CD14-positive monocyte (primary cell): ENCODE results near the gene SLC26A4. TPM values are rescaled to one million over a fixed set of nuclear protein-coding genes. Genes with fewer than 3 reads are reported as not detected.

Experiments
- DNase-seq, 3 donors: peaks; one replicate each; pipeline ENCODE4 v3.0.0-alpha.2; 2011 to 2022
- H2AFZ ChIP-seq: 2 replicates; pipeline ENCODE4 v1.6.0; 2012; ENCODE audit warnings: mild to moderate bottlenecking, low read depth, low read length, inconsistent platforms; ENCODE audit not compliant: insufficient read depth, poor library complexity, severe bottlenecking
- H3K27ac ChIP-seq, 2 donors: 1 replicate in 1 of 2; 2 replicates in 1 of 2; pipeline ENCODE4 v1.5.1; 2012 to 2013; ENCODE audit warnings: low read length in 2 of 2, control low read depth in 1 of 2, inconsistent platforms in 1 of 2, low read depth in 1 of 2, mild to moderate bottlenecking in 1 of 2
- H3K27me3 ChIP-seq, 2 donors: one replicate each; pipeline versions ENCODE4 v1.6.0 to v1.6.1; 2011 to 2013; ENCODE audit warnings: low read length in 2 of 2; ENCODE audit not compliant: control insufficient read depth in 2 of 2, insufficient read depth in 2 of 2
- H3K36me3 ChIP-seq, 2 donors: replicated peaks in 1 of 2; 1 replicate in 1 of 2; 2 replicates in 1 of 2; pipeline versions ENCODE4 v1.5.1 to v1.6.1; 2012 to 2013; ENCODE audit warnings: low read length in 2 of 2, control low read depth in 1 of 2, inconsistent platforms in 1 of 2, mild to moderate bottlenecking in 1 of 2; ENCODE audit not compliant: insufficient read depth in 2 of 2, control insufficient read depth in 1 of 2
- H3K4me1 ChIP-seq, 2 donors: 1 replicate in 1 of 2; 2 replicates in 1 of 2; pipeline versions ENCODE4 v1.5.1 to v1.6.1; 2012 to 2013; ENCODE audit warnings: low read length in 2 of 2, control low read depth in 1 of 2, inconsistent platforms in 1 of 2, mild to moderate bottlenecking in 1 of 2, moderate library complexity in 1 of 2; ENCODE audit not compliant: insufficient read depth in 2 of 2, control insufficient read depth in 1 of 2
- H3K4me2 ChIP-seq: replicated peaks from 2 replicates; pipeline ENCODE3; 2012; ENCODE audit warnings: low read length, moderate library complexity, mild to moderate bottlenecking; ENCODE audit not compliant: poor library complexity, severe bottlenecking; ENCODE audit errors: extremely low read depth
- H3K4me3 ChIP-seq, 3 experiments: fragments of 200-600 bp in 1 of 3; sonication (generic) in 1 of 3; replicated peaks in 1 of 3; 1 replicate in 2 of 3; 2 replicates in 1 of 3; pipeline ENCODE4 v1.5.1; 2011 to 2013; ENCODE audit warnings: low read length in 3 of 3, mild to moderate bottlenecking in 3 of 3, control low read depth in 2 of 3, low read depth in 2 of 3, inconsistent platforms in 1 of 3, moderate library complexity in 1 of 3
- H3K79me2 ChIP-seq: 2 replicates; pipeline ENCODE4 v1.6.0; 2012; ENCODE audit warnings: mild to moderate bottlenecking, control low read depth, inconsistent platforms, low read length, moderate library complexity; ENCODE audit not compliant: insufficient read depth
- H3K9ac ChIP-seq: 2 replicates; pipeline ENCODE4 v1.6.0; 2017; ENCODE audit warnings: low read length, mild to moderate bottlenecking; ENCODE audit not compliant: insufficient read depth, poor library complexity, severe bottlenecking
- H3K9me3 ChIP-seq, 2 donors: replicated peaks in 1 of 2; 1 replicate in 1 of 2; 2 replicates in 1 of 2; pipeline versions ENCODE4 v1.5.1 to v1.6.1; 2012 to 2013; ENCODE audit warnings: low read length in 2 of 2, control low read depth in 1 of 2; ENCODE audit not compliant: control insufficient read depth in 1 of 2, insufficient read depth in 1 of 2
- H4K20me1 ChIP-seq: 2 replicates; pipeline ENCODE4 v1.6.0; 2012; ENCODE audit warnings: mild to moderate bottlenecking, low read length, control low read depth, moderate library complexity; ENCODE audit not compliant: insufficient read depth
- H3K27ac Mint-ChIP-seq, 7 donors: one replicate each; pipeline ENCODE4 v1.8.0; 2020; ENCODE audit warnings: mild to moderate bottlenecking in 7 of 7, mixed read lengths in 7 of 7, moderate library complexity in 6 of 7, inconsistent platforms in 2 of 7
- H3K27me3 Mint-ChIP-seq, 3 donors: one replicate each; pipeline ENCODE4 v1.8.0; 2021 to 2022; ENCODE audit warnings: low read depth in 3 of 3, mild to moderate bottlenecking in 3 of 3, mixed read lengths in 3 of 3, moderate library complexity in 3 of 3, inconsistent platforms in 1 of 3
- H3K36me3 Mint-ChIP-seq, 2 donors: one replicate each; pipeline ENCODE4 v1.8.0; 2020; ENCODE audit warnings: mixed read lengths in 2 of 2, inconsistent platforms in 1 of 2, mild to moderate bottlenecking in 1 of 2
- H3K4me1 Mint-ChIP-seq: one replicate; pipeline ENCODE4 v1.8.0; 2020; ENCODE audit warnings: mild to moderate bottlenecking, mixed read lengths
- H3K4me3 Mint-ChIP-seq, 2 donors: one replicate each; pipeline ENCODE4 v1.8.0; 2020; ENCODE audit warnings: mild to moderate bottlenecking in 2 of 2, mixed read lengths in 2 of 2, moderate library complexity in 1 of 2
- H3K9me3 Mint-ChIP-seq, 7 donors: one replicate each; pipeline ENCODE4 v1.8.0; 2020 to 2022; ENCODE audit warnings: mixed read lengths in 7 of 7, mild to moderate bottlenecking in 6 of 7, moderate library complexity in 6 of 7, inconsistent platforms in 2 of 7
- WGBS: methylation state at CpG from one replicate; pipeline ENCODE4 v1.1.5; 2013; ENCODE audit warnings: missing lambda C conversion rate; ENCODE audit not compliant: insufficient coverage; 5-methylcytosine and 5-hydroxymethylcytosine counted together
- intact Hi-C, 2 donors: fragments of 100-400 bp; cut with micrococcal nuclease; formaldehyde crosslinking; loops; one replicate each; pipeline versions ENCODE4 v1.15.0 to v1.15.1; 2023
- polyA plus RNA-seq, 3 donors: library from polyadenylated mRNA; depleted of rRNA in 1 of 3; unstranded in 2 of 3; stranded (reverse) in 1 of 3; fragments of 300-500 nt in 2 of 3; fragments of >200 nt in 1 of 3; fragmentation: Illumina TruSeq in 2 of 3; gene quantifications; 1 replicate in 2 of 3; 2 replicates in 1 of 3; pipeline ENCODE4 v1.2.3, GENCODE V29; 2012 to 2021
- TF ChIP-seq, protein P1 (sequence below): fragments of 200-600 bp; IDR thresholded peaks from one replicate; pipeline ENCODE4 v1.8.0; 2022; ENCODE audit warnings: antibody characterized with exemption, mild to moderate bottlenecking

SLC26A4 gene
- polyA plus RNA-seq, 3 donors = 0.10 to 0.12 TPM; not detected in 1

DNA sequence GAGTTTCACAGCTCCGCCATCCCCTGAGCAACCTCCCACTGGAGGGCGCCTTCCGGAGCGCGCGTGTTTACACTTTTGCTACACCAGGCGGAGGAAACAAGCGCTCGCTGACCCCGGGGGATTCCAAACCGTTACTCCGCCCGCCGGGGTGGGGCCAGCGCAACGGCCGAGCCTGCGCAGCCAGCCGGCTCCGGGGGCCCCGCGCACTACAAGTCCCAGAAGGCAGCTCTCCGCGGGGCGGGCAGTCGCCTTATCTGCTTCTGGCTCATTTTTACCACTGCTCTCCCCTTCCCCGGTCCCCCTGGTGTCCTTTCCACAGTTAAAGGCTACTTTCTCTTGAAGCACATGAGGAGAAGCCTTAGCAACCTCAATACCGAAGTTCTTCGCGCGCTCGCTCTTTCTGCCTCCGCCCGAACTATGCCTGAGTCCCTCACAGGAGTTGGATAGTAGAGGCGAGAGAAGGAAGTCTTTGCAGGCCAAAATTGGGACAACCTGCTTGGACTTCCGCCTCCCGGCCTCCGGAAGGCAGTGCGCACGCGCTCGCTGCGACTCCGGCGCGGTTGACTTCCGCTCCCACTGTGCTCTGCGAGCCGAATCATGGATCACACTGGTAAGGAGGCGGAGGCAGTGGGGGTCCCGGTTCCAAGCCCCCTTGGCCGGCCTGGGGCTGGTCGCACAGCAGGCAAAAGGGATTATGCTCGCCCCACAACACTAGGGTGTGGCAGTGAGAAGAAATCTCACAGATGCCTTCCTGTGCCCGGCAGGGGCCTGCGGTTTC, 83.1 kb downstream of the SLC26A4 start, which contains the start of gene CBLL1:
TSS of gene CBLL1 (plus strand) at position 576 of the 778 bp plus-strand sequence. CDS start at position 598, 22 bp downstream.
- Mint-ChIP-seq H3K4me3 (peak within 1 kb of the TSS; percentile 99 to 100), H3K9me3 (no peaks in the 10 kb centered on the region), H3K4me1 (peaks cover 29% of the 10 kb centered on the region), H3K27ac (peak within 1 kb of the TSS; percentile 98 to 100 (median 100)), H3K36me3 (peaks cover 4 to 6% of the 10 kb centered on the region in 2 donors), H3K27me3 (no peaks in the 10 kb centered on the region)
- H4K20me1 ChIP-seq = peaks cover 43% of the 10 kb centered on the region
- H3K4me1 ChIP-seq = peaks cover 23 to 29% of the 10 kb centered on the region in 2 donors
- H3K27ac ChIP-seq = peak within 1 kb of the TSS; percentile 93 to 95
- TF ChIP-seq, protein P1, sequence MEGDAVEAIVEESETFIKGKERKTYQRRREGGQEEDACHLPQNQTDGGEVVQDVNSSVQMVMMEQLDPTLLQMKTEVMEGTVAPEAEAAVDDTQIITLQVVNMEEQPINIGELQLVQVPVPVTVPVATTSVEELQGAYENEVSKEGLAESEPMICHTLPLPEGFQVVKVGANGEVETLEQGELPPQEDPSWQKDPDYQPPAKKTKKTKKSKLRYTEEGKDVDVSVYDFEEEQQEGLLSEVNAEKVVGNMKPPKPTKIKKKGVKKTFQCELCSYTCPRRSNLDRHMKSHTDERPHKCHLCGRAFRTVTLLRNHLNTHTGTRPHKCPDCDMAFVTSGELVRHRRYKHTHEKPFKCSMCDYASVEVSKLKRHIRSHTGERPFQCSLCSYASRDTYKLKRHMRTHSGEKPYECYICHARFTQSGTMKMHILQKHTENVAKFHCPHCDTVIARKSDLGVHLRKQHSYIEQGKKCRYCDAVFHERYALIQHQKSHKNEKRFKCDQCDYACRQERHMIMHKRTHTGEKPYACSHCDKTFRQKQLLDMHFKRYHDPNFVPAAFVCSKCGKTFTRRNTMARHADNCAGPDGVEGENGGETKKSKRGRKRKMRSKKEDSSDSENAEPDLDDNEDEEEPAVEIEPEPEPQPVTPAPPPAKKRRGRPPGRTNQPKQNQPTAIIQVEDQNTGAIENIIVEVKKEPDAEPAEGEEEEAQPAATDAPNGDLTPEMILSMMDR = peak; percentile 59
- peaks cover 49% of the 10 kb centered on the region for H3K79me2 ChIP-seq
- peak within 1 kb of the TSS; percentile 50 to 88 (median 81) for H3K4me3 ChIP-seq
- H3K9ac ChIP-seq = peak within 1 kb of the TSS; percentile 88
- no peaks in the 10 kb centered on the region for H3K9me3 ChIP-seq
- DNase-seq = peak; percentile 89 to 93 (median 91)
- no peaks in the 10 kb centered on the region for H3K27me3 ChIP-seq
- 0% methylated on average over 52 of the region's 56 CpGs for WGBS
- H2AFZ ChIP-seq = peak within 1 kb of the TSS; percentile 94
- peaks cover 5 to 13% of the 10 kb centered on the region in 2 donors for H3K36me3 ChIP-seq
- intact Hi-C loops = loop anchor here (5.0 to 10.0 kb wide), 4 partner anchors 131 to 824 kb away; partner anchors contain the start of genes COG5 (in 1 of the 2), DLD (in 1 of the 2), DNAJB9 (in 1 of the 2) and DUS4L (in 1 of the 2)
- peak within 1 kb of the TSS; percentile 88 for H3K4me2 ChIP-seq

DNA sequence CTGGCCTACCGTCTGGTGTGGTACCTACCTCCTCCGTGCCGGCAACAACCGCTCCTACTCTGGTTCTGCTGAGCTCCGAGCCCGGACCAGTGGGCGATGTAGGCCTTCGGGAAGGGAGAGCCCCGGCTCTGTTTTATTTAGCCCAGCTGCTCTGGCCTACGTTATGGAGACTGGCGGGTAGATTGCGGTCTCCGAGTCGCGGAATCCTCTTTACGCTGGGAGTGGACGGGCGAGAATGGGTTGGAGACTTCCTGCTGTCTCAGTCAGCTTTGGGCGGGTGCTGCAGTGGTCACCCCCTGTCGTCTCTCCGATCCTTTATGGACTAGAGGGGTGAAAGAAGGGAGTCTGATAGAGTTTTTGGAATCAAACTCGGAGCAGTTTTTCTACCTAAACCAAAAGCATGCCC, 83.7 kb downstream of the SLC26A4 start:
- H3K4me1 Mint-ChIP-seq = peaks cover 29% of the 10 kb centered on the region
- peak overlapping the region; percentile 88 for H3K9ac ChIP-seq
- 0% methylated on average over 9 of the region's 22 CpGs for whole genome bisulfite sequencing
- H3K36me3 ChIP-seq = peaks cover 11 to 18% of the 10 kb centered on the region in 2 donors
- no peaks in the 10 kb centered on the region for H3K27me3 ChIP-seq
- H3K79me2 ChIP-seq = peaks cover 55% of the 10 kb centered on the region
- peak overlapping the region; percentile 50 to 88 (median 81) for H3K4me3 ChIP-seq
- H3K9me3 ChIP-seq = no peaks in the 10 kb centered on the region
- peak overlapping the region; percentile 98 to 100 (median 100) for H3K27ac Mint-ChIP-seq
- H3K4me3 Mint-ChIP-seq = peak overlapping the region; percentile 99 to 100
- peak in 1 of 3 donors; percentile 24 for DNase-seq
- H3K27ac ChIP-seq = peak overlapping the region; percentile 93 to 95
- peaks cover 7 to 11% of the 10 kb centered on the region in 2 donors for H3K36me3 Mint-ChIP-seq
- TF ChIP-seq, protein P1 = no peak
- H3K4me2 ChIP-seq = peak overlapping the region; percentile 88
- intact Hi-C loops = loop anchor here (5.0 to 10.0 kb wide), 4 partner anchors 130 to 823 kb away; partner anchors contain the start of genes COG5 (in 1 of the 2), DLD (in 1 of the 2), DNAJB9 (in 1 of the 2) and DUS4L (in 1 of the 2)
- H3K9me3 Mint-ChIP-seq = no peaks in the 10 kb centered on the region
- H3K4me1 ChIP-seq = peaks cover 23 to 29% of the 10 kb centered on the region in 2 donors
- H3K27me3 Mint-ChIP-seq = no peaks in the 10 kb centered on the region
- peaks cover 49% of the 10 kb centered on the region for H4K20me1 ChIP-seq
- peak overlapping the region; percentile 94 for H2AFZ ChIP-seq
